Hepatocyte (in vitro differentiated cells): ENCODE measurements around the gene MCF2L.
"Not testable (repeated sequence)": the region's sequence is repeated elsewhere in the genome, so short reads cannot be mapped to it uniquely, and the experiment has no call there.

Source experiments
- CTCF ChIP-seq: fragments of 200-600 bp; sonication (generic); IDR thresholded peaks from 2 replicates; pipeline ENCODE4 v1.5.1; 2016; ENCODE audit warnings: antibody characterized with exemption, mild to moderate bottlenecking; ENCODE audit not compliant: poor library complexity
- EZH2 ChIP-seq: fragments of 200-600 bp; sonication (generic); IDR thresholded peaks from 2 replicates; pipeline ENCODE4 v1.6.1; 2016; ENCODE audit warnings: antibody characterized with exemption, mild to moderate bottlenecking, borderline replicate concordance

GRCh38 chr13:113102302-113102701 is 133.3 kb downstream of the MCF2L start:
- not testable (repeated sequence) for TF ChIP-seq CTCF, EZH2
